ENCODE measurements around the gene AKAP12. TPM values are rescaled to one million over a fixed set of nuclear protein-coding genes. Genes with fewer than 3 reads are reported as not detected.

Gene AKAP12
- total RNA-seq, 1 experiment from 2014 or later = 90.0 TPM

- DNase-seq (ENCODE audit: low spot score) (no peak), ATAC-seq (no peak)
- no peaks in the 10 kb centered on the region; the same call in 1 of the 2 replicates for H3K27me3 Mint-ChIP-seq (ENCODE audit: low read depth)
- H3K4me3 Mint-ChIP-seq = no peak overlapping the region
- TF ChIP-seq ZNF532 (CRISPR knock-in tag; IDR thresholded peaks at IDR 0.05; ENCODE audit: borderline replicate concordance) = no peak
- peaks cover 11% of the 10 kb centered on the region for H3K36me3 Mint-ChIP-seq
- peaks cover 8% of the 10 kb centered on the region; the same call in 1 of the 2 replicates for H3K4me1 Mint-ChIP-seq
- H3K27ac Mint-ChIP-seq = no peak overlapping the region
- H3K9me3 Mint-ChIP-seq = peaks cover 6% of the 10 kb centered on the region
- ChIA-PET CTCF (interaction anchor here (0.9 to 3.5 kb wide), 4 partner anchors 11 to 446 kb away, joined by 3 to 49 read pairs (median 25); no protein-coding TSS in a partner anchor), POLR2A (no interaction called here)
Measured at GRCh38 chr6:151335930-151336329, 96.2 kb downstream of the AKAP12 start.

- no peak overlapping the region for H3K4me3 Mint-ChIP-seq
- CTCF ChIA-PET = no interaction called here
- peaks cover 8% of the 10 kb centered on the region; the same call in 1 of the 2 replicates for H3K36me3 Mint-ChIP-seq
- DNase-seq (ENCODE audit: low spot score) (no peak), ATAC-seq (no peak)
- no peak overlapping the region for H3K27ac Mint-ChIP-seq
- no peaks in the 10 kb centered on the region for H3K27me3 Mint-ChIP-seq (ENCODE audit: low read depth)
- 0 out of 2 replicates have a peak, but pooled peaks cover 4% of the 10 kb centered on the region for H3K4me1 Mint-ChIP-seq
- peaks cover 6% of the 10 kb centered on the region for H3K9me3 Mint-ChIP-seq
- POLR2A ChIA-PET = no interaction called here
- TF ChIP-seq ATF6 (CRISPR knock-in tag; IDR thresholded peaks at IDR 0.05) = no peak
- no peak for TF ChIP-seq NR3C1 (CRISPR knock-in tag; conservative IDR thresholded peaks at IDR 0.05; ENCODE audit: low read depth)
- no peak for TF ChIP-seq RORB (CRISPR knock-in tag; IDR thresholded peaks at IDR 0.05)
- no peak for TF ChIP-seq JAZF1 (CRISPR knock-in tag; IDR thresholded peaks at IDR 0.05)
- TF ChIP-seq NFATC4 (CRISPR knock-in tag; IDR thresholded peaks at IDR 0.05) = no peak
- no peak for TF ChIP-seq ZMAT4 (CRISPR knock-in tag; IDR thresholded peaks at IDR 0.05)
- TF ChIP-seq RELA (CRISPR knock-in tag; IDR thresholded peaks at IDR 0.05; ENCODE audit: borderline replicate concordance) = no peak
- TF ChIP-seq ATF1 (CRISPR knock-in tag; IDR thresholded peaks at IDR 0.05) = no peak
- TF ChIP-seq GTF2I (CRISPR knock-in tag; conservative IDR thresholded peaks at IDR 0.05) = no peak
- no peak for TF ChIP-seq ZNF317 (CRISPR knock-in tag; IDR thresholded peaks at IDR 0.05; ENCODE audit: borderline replicate concordance, low read depth)
- no peak for TF ChIP-seq PREB (CRISPR knock-in tag; IDR thresholded peaks at IDR 0.05; ENCODE audit: borderline replicate concordance)
- no peak for TF ChIP-seq ZNF423 (CRISPR knock-in tag; IDR thresholded peaks at IDR 0.05)
- no peak for TF ChIP-seq ZBTB21 (CRISPR knock-in tag; IDR thresholded peaks at IDR 0.05; ENCODE audit: borderline replicate concordance)
- TF ChIP-seq ZNF219 (CRISPR knock-in tag; IDR thresholded peaks at IDR 0.05; ENCODE audit: borderline replicate concordance) = no peak
- TF ChIP-seq ZNF138 (CRISPR knock-in tag; conservative IDR thresholded peaks at IDR 0.05) = no peak
- TF ChIP-seq MYBL2 (CRISPR knock-in tag; IDR thresholded peaks at IDR 0.05) = no peak
- no peak for TF ChIP-seq E2F1 (CRISPR knock-in tag; IDR thresholded peaks at IDR 0.05)
- no peak for TF ChIP-seq E2F4 (CRISPR knock-in tag; IDR thresholded peaks at IDR 0.05; ENCODE audit: borderline replicate concordance, low read depth)
- no peak for TF ChIP-seq SOX15 (CRISPR knock-in tag; IDR thresholded peaks at IDR 0.05)
- TF ChIP-seq ERG (CRISPR knock-in tag; IDR thresholded peaks at IDR 0.05) = no peak
Measured at GRCh38 chr6:151338651-151339200, 99.0 kb downstream of the AKAP12 start.

All from WTC11 (cell line).